HEK293T (cell line): Measurements from ENCODE around the gene BCL2L1.

Experiments
- CTCF ChIA-PET: fragments of 350-600 bp; formaldehyde crosslinking; extraction: SDS; loops from one replicate; lab custom pipeline; 2021; ENCODE audit warnings: antibody characterized with exemption, inconsistent platforms; lab: Yijun Ruan, JAX
- POLR2A ChIA-PET: fragments of 350-600 bp; formaldehyde crosslinking; extraction: SDS; loops from one replicate; lab custom pipeline; 2020; ENCODE audit warnings: antibody characterized with exemption, inconsistent platforms; lab: Yijun Ruan, JAX
- DNase-seq: peaks from one replicate; pipeline ENCODE4 v3.0.0; 2012; ENCODE audit warnings: mixed read lengths; ENCODE audit errors: extremely low spot score
- ARNT ChIP-seq: fragments of 450-650 bp; IDR thresholded peaks from 2 replicates; pipeline ENCODE4 v1.6.1; 2017; ENCODE audit warnings: mild to moderate bottlenecking
- BHLHE40 ChIP-seq: fragments of 450-650 bp; IDR thresholded peaks from 2 replicates; pipeline ENCODE4 v1.6.1; 2016; ENCODE audit warnings: mild to moderate bottlenecking, moderate library complexity, borderline replicate concordance
- CTBP1 ChIP-seq: fragments of 450-650 bp; IDR thresholded peaks from 2 replicates; pipeline ENCODE4 v1.6.1; 2016; ENCODE audit warnings: borderline replicate concordance
- ELF4 ChIP-seq: fragments of 450-650 bp; IDR thresholded peaks from 2 replicates; pipeline ENCODE4 v1.6.1; 2017; ENCODE audit warnings: antibody characterized with exemption
- FOXA1 ChIP-seq: fragments of 450-650 bp; IDR thresholded peaks from 2 replicates; pipeline ENCODE4 v1.6.1; 2016; ENCODE audit warnings: mild to moderate bottlenecking
- FOXK2 ChIP-seq: fragments of 450-650 bp; IDR thresholded peaks from 2 replicates; pipeline ENCODE4 v1.6.1; 2016; ENCODE audit warnings: mild to moderate bottlenecking
- FOXM1 ChIP-seq: fragments of 450-650 bp; IDR thresholded peaks from 2 replicates; pipeline ENCODE4 v1.6.1; 2017; ENCODE audit warnings: mild to moderate bottlenecking, borderline replicate concordance
- HDGF ChIP-seq: fragments of 450-650 bp; IDR thresholded peaks from 2 replicates; pipeline ENCODE4 v1.6.1; 2017; ENCODE audit warnings: antibody characterized with exemption, borderline replicate concordance
- L3MBTL2 ChIP-seq: fragments of 450-650 bp; conservative IDR thresholded peaks from 2 replicates; pipeline ENCODE4 v1.6.1; 2016; ENCODE audit warnings: mild to moderate bottlenecking
- LEF1 ChIP-seq: fragments of 450-650 bp; IDR thresholded peaks from 2 replicates; pipeline ENCODE4 v1.6.1; 2017; ENCODE audit warnings: mild to moderate bottlenecking, borderline replicate concordance
- NFRKB ChIP-seq: fragments of 450-650 bp; IDR thresholded peaks from 2 replicates; pipeline ENCODE4 v1.6.1; 2016; ENCODE audit warnings: mild to moderate bottlenecking, moderate library complexity
- SP1 ChIP-seq: fragments of 450-650 bp; IDR thresholded peaks from 2 replicates; pipeline ENCODE4 v1.6.1; 2017
- SUZ12 ChIP-seq: fragments of 450-650 bp; IDR thresholded peaks from 2 replicates; pipeline ENCODE4 v1.6.1; 2016; ENCODE audit warnings: mild to moderate bottlenecking
- TARDBP ChIP-seq: fragments of 450-650 bp; IDR thresholded peaks from 2 replicates; pipeline ENCODE4 v1.6.1; 2016
- ZNF384 ChIP-seq: fragments of 450-650 bp; IDR thresholded peaks from 2 replicates; pipeline ENCODE4 v1.6.1; 2016
- TF ChIP-seq, protein P1 (sequence below): fragments of 450-650 bp; IDR thresholded peaks from 2 replicates; pipeline ENCODE4 v1.6.1; 2016

BCL2L1 gene

DNA sequence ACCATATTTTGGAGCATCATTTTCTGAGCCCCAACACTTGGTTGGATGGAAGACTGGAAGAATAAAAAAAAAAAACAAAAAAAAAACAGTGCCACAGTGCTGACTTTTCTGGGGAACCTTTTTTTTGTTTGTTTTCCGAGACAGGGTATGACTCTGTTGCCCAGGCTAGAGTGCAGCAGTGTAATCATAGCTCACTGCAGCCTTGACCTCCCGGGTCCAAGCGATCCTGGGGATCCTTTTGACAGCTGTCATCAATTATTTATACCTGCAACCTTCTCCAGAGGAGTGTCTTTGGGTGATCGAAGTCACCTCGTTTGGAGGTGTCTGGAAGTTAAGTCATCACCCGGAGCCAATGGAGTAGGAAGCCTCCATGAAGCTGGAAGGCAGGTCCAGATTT, 8.7 kb upstream of the BCL2L1 start:
- ChIA-PET CTCF (interaction anchor here (1.2 kb wide), 2 partner anchors 69 to 97 kb away, joined by 3 read pairs; no protein-coding TSS in a partner anchor), POLR2A (no interaction called here)
- TF ChIP-seq TARDBP (no peak), LEF1 (no peak), HDGF (no peak), SUZ12 (no peak), FOXA1 (no peak)
- DNase-seq = no peak

DNA sequence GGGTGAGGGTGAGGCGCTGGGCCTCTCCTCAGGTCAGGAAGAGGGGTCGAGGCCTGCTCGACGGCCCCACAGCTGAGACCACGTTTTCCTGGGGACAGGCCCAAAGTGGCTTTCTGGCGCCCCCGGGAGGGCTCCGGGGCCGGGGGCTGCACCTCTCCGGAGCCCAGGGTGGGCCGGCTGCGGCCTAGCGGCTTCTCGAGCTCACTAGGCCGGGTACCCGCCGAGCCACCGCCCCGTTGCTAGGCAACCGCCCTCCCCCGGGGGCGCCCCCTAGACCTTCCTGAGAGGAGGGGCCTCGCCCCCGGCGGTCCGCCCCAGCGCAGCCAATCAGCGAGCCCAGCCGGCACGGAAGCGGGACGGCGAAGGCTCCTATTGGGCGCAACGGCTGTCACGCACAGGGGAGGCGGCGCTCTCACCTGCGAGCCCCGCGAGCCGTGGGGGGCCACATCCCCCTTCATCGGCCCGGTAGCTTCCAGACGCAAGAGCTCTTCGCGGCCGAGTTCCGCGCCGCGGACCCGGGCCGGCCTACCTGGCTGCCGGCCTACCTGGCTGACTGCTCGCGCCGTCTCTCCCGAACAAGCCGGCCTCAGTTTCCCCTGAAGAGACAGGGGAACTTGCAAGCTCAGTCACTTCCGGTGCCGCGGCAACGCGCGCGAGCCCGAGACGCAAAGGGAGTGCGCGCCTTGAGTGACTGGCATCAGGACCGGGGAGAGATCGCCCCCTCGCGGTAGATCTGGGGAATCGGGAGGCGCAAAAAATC, 831 bp upstream of the BCL2L1 start:
- TF ChIP-seq, protein P1, sequence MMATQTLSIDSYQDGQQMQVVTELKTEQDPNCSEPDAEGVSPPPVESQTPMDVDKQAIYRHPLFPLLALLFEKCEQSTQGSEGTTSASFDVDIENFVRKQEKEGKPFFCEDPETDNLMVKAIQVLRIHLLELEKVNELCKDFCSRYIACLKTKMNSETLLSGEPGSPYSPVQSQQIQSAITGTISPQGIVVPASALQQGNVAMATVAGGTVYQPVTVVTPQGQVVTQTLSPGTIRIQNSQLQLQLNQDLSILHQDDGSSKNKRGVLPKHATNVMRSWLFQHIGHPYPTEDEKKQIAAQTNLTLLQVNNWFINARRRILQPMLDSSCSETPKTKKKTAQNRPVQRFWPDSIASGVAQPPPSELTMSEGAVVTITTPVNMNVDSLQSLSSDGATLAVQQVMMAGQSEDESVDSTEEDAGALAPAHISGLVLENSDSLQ = peak; percentile 99
- TF ChIP-seq ELF4 (peak; percentile 69), L3MBTL2 (0 out of 2 replicates have a peak, but pooled peaks have one; percentile 39), CTBP1 (peak; percentile 57; the same call in 1 of the 2 replicates), ZNF384 (no peak), TARDBP (no peak), FOXM1 (peak; percentile 96)
- ChIA-PET CTCF (interaction anchor here (0.6 to 4.0 kb wide), 28 partner anchors 9 to 182 kb away, joined by 3 to 104 read pairs (median 5); partner anchors contain the start of gene TPX2), POLR2A (interaction anchor here (0.7 to 3.6 kb wide), 14 partner anchors 10 to 150 kb away, joined by 3 to 114 read pairs (median 4); partner anchors contain the start of genes ID1 and TPX2)
- DNase-seq = peak; percentile 98

DNA sequence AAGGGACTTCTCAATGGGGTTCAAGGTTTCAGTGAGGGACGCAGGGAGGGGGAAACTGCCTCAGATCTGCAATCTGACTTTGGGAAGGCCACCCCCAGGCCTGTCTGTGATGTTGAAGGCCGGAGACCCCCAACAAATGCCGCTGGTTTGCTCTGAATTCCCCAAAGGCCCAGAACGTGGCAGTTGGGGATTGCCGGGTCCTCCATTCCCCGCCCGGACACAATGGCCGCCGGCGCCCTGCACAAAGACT, 326 bp upstream of the BCL2L1 start:
- ChIA-PET CTCF (interaction anchor here (0.7 to 4.0 kb wide), 17 partner anchors 9 to 155 kb away, joined by 3 to 104 read pairs (median 5); no protein-coding TSS in a partner anchor), POLR2A (interaction anchor here (1.0 to 3.6 kb wide), 11 partner anchors 9 to 150 kb away, joined by 3 to 114 read pairs (median 6); partner anchors contain the start of genes ID1 and TPX2)
- no peak for TF ChIP-seq FOXM1
- no peak for TF ChIP-seq CTBP1
- TF ChIP-seq HDGF = no peak
- no peak; the same call in none of the 2 replicates for TF ChIP-seq L3MBTL2
- no peak for TF ChIP-seq ZNF384
- TF ChIP-seq TARDBP = no peak
- no peak for TF ChIP-seq BHLHE40
- no peak for TF ChIP-seq SP1
- TF ChIP-seq FOXA1 = no peak
- TF ChIP-seq ELF4 = no peak
- TF ChIP-seq FOXK2 = no peak
- no peak for TF ChIP-seq ARNT
- no peak for TF ChIP-seq SUZ12
- no peak for TF ChIP-seq NFRKB
- no peak for DNase-seq

DNA sequence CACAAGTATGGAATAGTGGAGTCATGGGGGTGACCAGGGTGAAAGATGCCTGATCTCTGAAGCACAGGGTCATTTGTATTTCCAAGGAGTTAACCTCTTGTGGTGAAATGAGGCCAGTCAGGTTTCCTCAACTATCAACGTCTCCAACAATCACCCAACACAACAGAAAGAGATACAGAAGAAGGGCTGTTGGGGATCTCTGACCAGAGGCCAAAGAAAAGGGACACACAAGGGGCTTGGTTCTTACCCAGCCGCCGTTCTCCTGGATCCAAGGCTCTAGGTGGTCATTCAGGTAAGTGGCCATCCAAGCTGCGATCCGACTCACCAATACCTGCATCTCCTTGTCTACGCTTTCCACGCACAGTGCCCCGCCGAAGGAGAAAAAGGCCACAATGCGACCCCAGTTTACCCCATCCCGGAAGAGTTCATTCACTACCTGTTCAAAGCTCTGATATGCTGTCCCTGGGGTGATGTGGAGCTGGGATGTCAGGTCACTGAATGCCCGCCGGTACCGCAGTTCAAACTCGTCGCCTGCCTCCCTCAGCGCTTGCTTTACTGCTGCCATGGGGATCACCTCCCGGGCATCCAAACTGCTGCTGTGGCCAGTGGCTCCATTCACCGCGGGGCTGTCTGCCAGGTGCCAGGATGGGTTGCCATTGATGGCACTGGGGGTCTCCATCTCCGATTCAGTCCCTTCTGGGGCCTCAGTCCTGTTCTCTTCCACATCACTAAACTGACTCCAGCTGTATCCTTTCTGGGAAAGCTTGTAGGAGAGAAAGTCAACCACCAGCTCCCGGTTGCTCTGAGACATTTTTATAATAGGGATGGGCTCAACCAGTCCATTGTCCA, 1.0 kb downstream of the BCL2L1 start:
- TF ChIP-seq BHLHE40 (no peak), HDGF (no peak), FOXA1 (no peak), SUZ12 (no peak), TARDBP (no peak)
- no peak for DNase-seq
- POLR2A ChIA-PET = interaction anchor here (0.7 to 3.6 kb wide), 5 partner anchors 8 to 87 kb away, joined by 3 to 114 read pairs (median 6); no protein-coding TSS in a partner anchor
- CTCF ChIA-PET = interaction anchor here (1.0 to 4.0 kb wide), 4 partner anchors 10 to 109 kb away, joined by 3 to 104 read pairs (median 4); no protein-coding TSS in a partner anchor

DNA sequence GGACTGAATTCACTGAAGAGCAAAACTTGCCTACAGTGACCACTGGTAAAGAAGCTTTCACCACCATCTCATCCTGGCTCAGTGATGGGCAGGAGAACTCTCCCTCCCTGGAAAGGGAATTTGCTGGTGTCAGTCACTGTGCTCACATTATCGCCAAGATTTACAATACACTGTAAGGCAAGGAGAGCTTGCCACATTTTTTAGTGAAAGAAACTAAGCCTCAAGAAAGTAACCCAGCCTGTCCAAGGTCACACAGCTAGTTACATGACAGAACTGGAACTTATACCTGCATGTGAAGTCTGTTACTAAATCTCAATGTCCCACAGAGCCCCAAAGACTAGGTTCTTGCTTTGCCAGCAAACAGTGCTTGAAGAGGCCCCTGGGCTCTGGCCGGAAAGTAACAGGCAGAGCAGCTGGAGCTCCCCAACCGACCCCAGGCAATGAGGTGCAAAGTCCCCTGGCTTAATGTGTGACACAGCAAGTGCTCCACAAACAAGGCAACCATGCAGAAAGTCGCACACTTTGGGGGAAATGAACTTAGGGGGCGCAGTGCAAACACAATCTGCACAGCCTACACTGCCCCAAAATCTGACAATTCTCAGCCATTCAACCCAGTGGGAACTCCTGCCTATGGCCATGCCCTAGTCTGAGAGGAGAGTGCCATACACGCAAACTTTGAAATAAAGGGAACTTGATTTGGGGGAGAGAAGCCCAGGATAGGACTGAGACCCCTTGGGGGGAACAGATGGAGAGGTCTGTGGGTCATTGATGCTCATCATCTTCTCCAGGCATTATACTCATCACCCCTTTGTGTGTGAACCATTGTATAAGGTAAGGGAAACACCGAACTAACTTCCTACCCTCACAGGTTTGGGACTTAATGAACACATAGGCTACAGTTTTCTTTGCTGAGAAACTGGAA, 1.9 kb downstream of the BCL2L1 start:
- no peak for TF ChIP-seq HDGF
- TF ChIP-seq LEF1 = no peak
- no peak for TF ChIP-seq FOXA1
- TF ChIP-seq CTBP1 = no peak
- no peak for TF ChIP-seq ZNF384
- TF ChIP-seq L3MBTL2 = no peak
- TF ChIP-seq, protein P1 = no peak
- TF ChIP-seq SP1 = no peak
- no peak for TF ChIP-seq FOXM1
- no peak for TF ChIP-seq BHLHE40
- no peak for TF ChIP-seq ARNT
- no peak for TF ChIP-seq NFRKB
- TF ChIP-seq ELF4 = no peak
- no peak for TF ChIP-seq SUZ12
- TF ChIP-seq FOXK2 = no peak
- ChIA-PET POLR2A (interaction anchor here (0.9 to 2.0 kb wide), 3 partner anchors 18 to 59 kb away, joined by 3 to 7 read pairs (median 3); partner anchors contain the start of gene TPX2), CTCF (interaction anchor here (0.9 to 4.0 kb wide), 4 partner anchors 9 to 108 kb away, joined by 3 to 104 read pairs (median 4); no protein-coding TSS in a partner anchor)
- no peak for DNase-seq
